Natural killer cell (primary cell): ENCODE measurements around the gene PAX6. TPM values are rescaled to one million over a fixed set of nuclear protein-coding genes. Genes with fewer than 3 reads are reported as not detected.

Experiments used
- ATAC-seq, 3 donors: fragments of 150-1000 bp in 2 of 3; fragments of 200-7000 bp in 1 of 3; cut with Tn5 transposase; 1 replicate in 1 of 3; 2 replicates in 2 of 3; pipeline ENCODE4 v1.10.0; 2021; ENCODE audit warnings: mild to moderate bottlenecking in 2 of 3, moderate library complexity in 2 of 3
- DNase-seq, 2 donors: peaks; one replicate each; pipeline versions ENCODE4 v3.0.0 to v3.0.0-alpha.2; 2013 to 2021; ENCODE audit warnings: mixed read lengths in 1 of 2
- H3K27ac ChIP-seq: one replicate; pipeline ENCODE4 v1.5.1; 2013; ENCODE audit warnings: mild to moderate bottlenecking, low read length
- H3K27me3 ChIP-seq: one replicate; pipeline ENCODE4 v1.6.1; 2013; ENCODE audit warnings: low read length; ENCODE audit not compliant: control insufficient read depth, insufficient read depth
- H3K36me3 ChIP-seq: one replicate; pipeline ENCODE4 v1.6.1; 2013; ENCODE audit warnings: low read length; ENCODE audit not compliant: control insufficient read depth, insufficient read depth
- H3K4me1 ChIP-seq: one replicate; pipeline ENCODE4 v1.6.1; 2013; ENCODE audit warnings: low read length; ENCODE audit not compliant: control insufficient read depth, insufficient read depth
- H3K4me3 ChIP-seq: one replicate; pipeline ENCODE4 v1.5.1; 2013; ENCODE audit warnings: low read length
- H3K9me3 ChIP-seq: one replicate; pipeline ENCODE4 v1.6.1; 2013; ENCODE audit warnings: low read length; ENCODE audit not compliant: control insufficient read depth, insufficient read depth
- H3K27ac Mint-ChIP-seq, 2 donors: one replicate each; pipeline ENCODE4 v1.8.0; 2022; ENCODE audit warnings: mild to moderate bottlenecking in 2 of 2, mixed read lengths in 2 of 2, moderate library complexity in 1 of 2
- H3K27me3 Mint-ChIP-seq, 2 donors: one replicate each; pipeline ENCODE4 v1.8.0; 2022; ENCODE audit warnings: low read depth in 2 of 2, mixed read lengths in 2 of 2
- H3K36me3 Mint-ChIP-seq: one replicate; pipeline ENCODE4 v1.8.0; 2022; ENCODE audit warnings: mixed read lengths
- H3K4me1 Mint-ChIP-seq, 2 donors: one replicate each; pipeline ENCODE4 v1.8.0; 2022; ENCODE audit warnings: mixed read lengths in 2 of 2
- H3K4me3 Mint-ChIP-seq: one replicate; pipeline ENCODE4 v1.8.0; 2022; ENCODE audit warnings: mild to moderate bottlenecking, moderate library complexity, mixed read lengths
- H3K9me3 Mint-ChIP-seq, 2 donors: one replicate each; pipeline ENCODE4 v1.8.0; 2022; ENCODE audit warnings: mixed read lengths in 2 of 2
- WGBS: methylation state at CpG from one replicate; pipeline ENCODE4 v1.1.7; 2013; ENCODE audit warnings: missing lambda C conversion rate; ENCODE audit not compliant: insufficient coverage; 5-methylcytosine and 5-hydroxymethylcytosine counted together
- intact Hi-C: fragments of 100-400 bp; cut with micrococcal nuclease; formaldehyde crosslinking; loops from one replicate; pipeline ENCODE4 v1.14.2; 2022
- total RNA-seq, 4 donors: library from RNA; stranded (reverse); fragments of 120-200 nt in 1 of 4; gene quantifications; one replicate each; pipeline versions ENCODE4 v1.2.3 to v1.2.4, GENCODE V29; 2013 to 2022
- TF ChIP-seq, protein P1 (sequence below): fragments of 200-600 bp; IDR thresholded peaks from one replicate; pipeline ENCODE4 v1.8.0; 2022; ENCODE audit warnings: antibody characterized with exemption

Gene PAX6
- total RNA-seq, 3 donors from 2014 or later (not counting 1 experiment from before 2014, with no cell fraction given) = not detected

DNA sequence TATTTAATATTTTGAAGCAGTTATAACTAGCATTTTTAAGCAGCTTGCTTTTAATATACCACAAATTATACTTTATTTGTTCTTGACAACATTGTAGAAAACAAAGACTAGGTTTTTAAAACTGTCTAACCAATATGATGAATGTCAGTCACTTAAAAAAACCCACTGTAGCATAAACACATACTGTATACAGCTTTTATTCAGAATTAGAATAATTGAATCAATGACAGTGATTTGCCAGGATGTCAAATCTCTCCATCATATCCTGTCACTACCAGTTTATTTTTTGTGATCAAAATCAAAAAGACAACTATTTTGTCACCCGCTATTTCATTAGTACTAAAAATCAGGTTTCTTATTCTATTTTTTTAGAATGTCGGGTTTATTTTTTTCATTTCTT is 26.5 kb downstream of the PAX6 start:
- no peak for ATAC-seq
- no peaks in the 10 kb centered on the region for H3K4me1 Mint-ChIP-seq

DNA sequence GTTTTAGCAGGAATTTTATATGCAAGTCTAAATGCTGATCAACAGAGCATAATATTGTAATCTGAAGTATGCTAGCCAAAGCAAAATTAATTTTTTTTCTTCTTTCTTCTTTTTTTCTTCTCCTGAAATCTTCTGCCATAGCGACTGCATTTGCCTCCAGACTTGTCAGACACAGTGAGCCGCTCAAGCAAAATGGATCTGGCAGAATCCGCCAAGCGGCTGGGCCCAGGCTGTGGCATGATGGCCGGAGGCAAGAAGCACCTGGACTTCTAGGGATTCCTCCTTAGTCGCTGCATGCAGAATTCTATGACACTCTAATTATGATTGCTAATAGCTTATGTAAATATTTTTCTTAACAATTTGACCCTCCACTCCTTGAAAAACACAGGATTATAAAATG is 27.9 kb downstream of the PAX6 start:
- no peaks in the 10 kb centered on the region for H3K9me3 ChIP-seq
- no peaks in the 10 kb centered on the region for H3K36me3 ChIP-seq
- intact Hi-C loops = no loop called here
- H3K27me3 Mint-ChIP-seq = no peaks in the 10 kb centered on the region
- TF ChIP-seq, protein P1, sequence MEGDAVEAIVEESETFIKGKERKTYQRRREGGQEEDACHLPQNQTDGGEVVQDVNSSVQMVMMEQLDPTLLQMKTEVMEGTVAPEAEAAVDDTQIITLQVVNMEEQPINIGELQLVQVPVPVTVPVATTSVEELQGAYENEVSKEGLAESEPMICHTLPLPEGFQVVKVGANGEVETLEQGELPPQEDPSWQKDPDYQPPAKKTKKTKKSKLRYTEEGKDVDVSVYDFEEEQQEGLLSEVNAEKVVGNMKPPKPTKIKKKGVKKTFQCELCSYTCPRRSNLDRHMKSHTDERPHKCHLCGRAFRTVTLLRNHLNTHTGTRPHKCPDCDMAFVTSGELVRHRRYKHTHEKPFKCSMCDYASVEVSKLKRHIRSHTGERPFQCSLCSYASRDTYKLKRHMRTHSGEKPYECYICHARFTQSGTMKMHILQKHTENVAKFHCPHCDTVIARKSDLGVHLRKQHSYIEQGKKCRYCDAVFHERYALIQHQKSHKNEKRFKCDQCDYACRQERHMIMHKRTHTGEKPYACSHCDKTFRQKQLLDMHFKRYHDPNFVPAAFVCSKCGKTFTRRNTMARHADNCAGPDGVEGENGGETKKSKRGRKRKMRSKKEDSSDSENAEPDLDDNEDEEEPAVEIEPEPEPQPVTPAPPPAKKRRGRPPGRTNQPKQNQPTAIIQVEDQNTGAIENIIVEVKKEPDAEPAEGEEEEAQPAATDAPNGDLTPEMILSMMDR = no peak
- no peaks in the 10 kb centered on the region for H3K4me1 ChIP-seq
- no peaks in the 10 kb centered on the region for H3K27me3 ChIP-seq
- WGBS = 96% methylated on average over 6 of the region's 6 CpGs
- H3K9me3 Mint-ChIP-seq = no peaks in the 10 kb centered on the region
- no peak overlapping the region for H3K27ac ChIP-seq
- H3K27ac Mint-ChIP-seq = no peak overlapping the region
- H3K4me1 Mint-ChIP-seq = no peaks in the 10 kb centered on the region
- DNase-seq = no peak
- H3K36me3 Mint-ChIP-seq = no peaks in the 10 kb centered on the region
- no peak for ATAC-seq
- no peak overlapping the region for H3K4me3 ChIP-seq
- H3K4me3 Mint-ChIP-seq = no peak overlapping the region

More for the DNA sequence above, 26.5 kb downstream of the PAX6 start:
- no peak overlapping the region for H3K27ac Mint-ChIP-seq
- no CpG with 5 or more reads among the region's 2 CpGs for WGBS
- no peaks in the 10 kb centered on the region for H3K36me3 ChIP-seq
- H3K27ac ChIP-seq = no peak overlapping the region
- TF ChIP-seq, protein P1 = no peak
- intact Hi-C loops = no loop called here
- no peaks in the 10 kb centered on the region for H3K36me3 Mint-ChIP-seq
- no peak for DNase-seq
- no peak overlapping the region for H3K4me3 ChIP-seq
- H3K9me3 ChIP-seq = no peaks in the 10 kb centered on the region
- H3K4me3 Mint-ChIP-seq = no peak overlapping the region
- H3K4me1 ChIP-seq = no peaks in the 10 kb centered on the region
- H3K27me3 ChIP-seq = no peaks in the 10 kb centered on the region
- no peaks in the 10 kb centered on the region for H3K9me3 Mint-ChIP-seq
- H3K27me3 Mint-ChIP-seq = no peaks in the 10 kb centered on the region

DNA sequence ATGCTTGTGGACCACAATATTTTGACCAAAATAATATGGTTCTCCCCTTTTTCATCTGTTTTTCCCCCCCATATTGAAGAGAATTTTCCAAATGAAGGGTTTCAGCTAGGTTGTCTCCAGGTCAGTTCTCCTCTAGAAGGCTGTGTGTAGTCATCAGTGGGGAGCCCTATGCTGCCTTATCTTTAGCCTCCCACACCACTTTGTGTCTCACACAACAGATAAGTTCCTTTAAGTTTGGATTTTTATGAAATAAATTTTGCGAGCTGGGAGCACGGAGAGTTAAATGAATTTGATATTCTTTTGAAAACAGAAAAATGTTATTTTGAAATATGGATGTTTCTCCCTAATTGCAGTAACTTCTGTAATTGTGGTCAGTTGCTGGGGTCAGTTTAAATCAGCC is 28.9 kb downstream of the PAX6 start:
- H3K4me3 Mint-ChIP-seq = no peak overlapping the region

More for the DNA sequence above, 28.9 kb downstream of the PAX6 start:
- no peaks in the 10 kb centered on the region for H3K4me1 ChIP-seq
- intact Hi-C loops = no loop called here
- no peak overlapping the region for H3K4me3 ChIP-seq
- no peaks in the 10 kb centered on the region for H3K4me1 Mint-ChIP-seq
- no peak overlapping the region for H3K27ac ChIP-seq
- DNase-seq = no peak
- 100% methylated on average over 2 of the region's 2 CpGs for WGBS
- H3K36me3 Mint-ChIP-seq = no peaks in the 10 kb centered on the region
- no peaks in the 10 kb centered on the region for H3K9me3 ChIP-seq
- no peak for ATAC-seq
- H3K27ac Mint-ChIP-seq = no peak overlapping the region
- H3K36me3 ChIP-seq = no peaks in the 10 kb centered on the region
- no peaks in the 10 kb centered on the region for H3K27me3 Mint-ChIP-seq
- no peaks in the 10 kb centered on the region for H3K27me3 ChIP-seq
- H3K9me3 Mint-ChIP-seq = no peaks in the 10 kb centered on the region
- TF ChIP-seq, protein P1 = no peak
